ENCODE measurements around the gene GCLC. TPM values are rescaled to one million over a fixed set of nuclear protein-coding genes. Genes with fewer than 3 reads are reported as not detected.
"Not testable (repeated sequence)": the region's sequence is repeated elsewhere in the genome, so short reads cannot be mapped to it uniquely, and the experiment has no call there.

GCLC gene
- total and polyA plus RNA-seq, 4 donors: 13.2 to 40.0 (median 22.9) TPM

- ATAC-seq (ENCODE audit: insufficient read depth, low FRiP score) (no peak), DNase-seq (no peak)
- Histone ChIP-seq H3K4me1 (ENCODE audit: control insufficient read depth in 5 of 5, insufficient read depth in 5 of 5, low read length in 5 of 5) (peaks cover 0 to 29% (median 8%) of the 10 kb centered on the region in 5 donors), H3K36me3 (ENCODE audit: control insufficient read depth in 4 of 4, insufficient read depth in 4 of 4, low read length in 4 of 4) (no peaks in the 10 kb centered on the region), H3K9ac (ENCODE audit: insufficient read depth in 1 of 2, low read length in 2 of 2) (no peak overlapping the region), H3K27me3 (ENCODE audit: control insufficient read depth in 3 of 3, insufficient read depth in 3 of 3, low read length in 2 of 3) (no peaks in the 10 kb centered on the region), H3K27ac (ENCODE audit: low read depth in 1 of 2, low read length in 1 of 2) (no peak overlapping the region), H3K9me3 (ENCODE audit: control insufficient read depth in 4 of 4, insufficient read depth in 3 of 4, low read length in 3 of 4) (peaks cover 0 to 1% (median 0%) of the 10 kb centered on the region in 4 donors), H3K4me3 (no peak overlapping the region)
- WGBS, 2 donors: 54 to 76% methylated on average over 7 of the region's 7 CpGs
- TF ChIP-seq CTCF (IDR thresholded peaks at IDR 0.05; ENCODE audit: control extremely low read depth, extremely low read depth): no peak
These were observed 33.5 kb upstream of the GCLC start for GRCh38 chr6:53578371-53578770.

GRCh38 chr6:53573299-53573698 is 28.4 kb upstream of the GCLC start:
- no peak for TF ChIP-seq CTCF (IDR thresholded peaks at IDR 0.05; ENCODE audit: control extremely low read depth, extremely low read depth)
- WGBS, 2 donors: 77 to 85% methylated on average over 14 of the region's 14 CpGs
- Histone ChIP-seq H3K4me3 (no peak overlapping the region), H3K36me3 (ENCODE audit: control insufficient read depth in 4 of 4, insufficient read depth in 4 of 4, low read length in 4 of 4) (no peaks in the 10 kb centered on the region), H3K9me3 (ENCODE audit: control insufficient read depth in 4 of 4, insufficient read depth in 3 of 4, low read length in 3 of 4) (peaks cover 0 to 3% (median 0%) of the 10 kb centered on the region in 4 donors), H3K9ac (ENCODE audit: insufficient read depth in 1 of 2, low read length in 2 of 2) (no peak overlapping the region), H3K27me3 (ENCODE audit: control insufficient read depth in 3 of 3, insufficient read depth in 3 of 3, low read length in 2 of 3) (no peaks in the 10 kb centered on the region), H3K27ac (ENCODE audit: low read depth in 1 of 2, low read length in 1 of 2) (no peak overlapping the region), H3K4me1 (ENCODE audit: control insufficient read depth in 5 of 5, insufficient read depth in 5 of 5, low read length in 5 of 5) (peaks cover 0 to 2% (median 0%) of the 10 kb centered on the region in 5 donors)
- DNase-seq: no peak
- ATAC-seq (ENCODE audit: insufficient read depth, low FRiP score): no peak

GRCh38 chr6:53572379-53572778 is 27.5 kb upstream of the GCLC start:
- whole genome bisulfite sequencing, 2 donors: 92 to 100% methylated on average over 3 of the region's 3 CpGs

GRCh38 chr6:53568776-53569616 is 24.1 kb upstream of the GCLC start:
- Histone ChIP-seq H3K9ac (ENCODE audit: insufficient read depth in 1 of 2, low read length in 2 of 2) (no peak overlapping the region), H3K27ac (ENCODE audit: low read depth in 1 of 2, low read length in 1 of 2) (no peak overlapping the region), H3K9me3 (ENCODE audit: control insufficient read depth in 4 of 4, insufficient read depth in 3 of 4, low read length in 3 of 4) (peaks cover 0 to 3% (median 0%) of the 10 kb centered on the region in 4 donors), H3K36me3 (ENCODE audit: control insufficient read depth in 4 of 4, insufficient read depth in 4 of 4, low read length in 4 of 4) (no peaks in the 10 kb centered on the region), H3K4me1 (ENCODE audit: control insufficient read depth in 5 of 5, insufficient read depth in 5 of 5, low read length in 5 of 5) (peaks cover 0 to 2% (median 0%) of the 10 kb centered on the region in 5 donors), H3K4me3 (no peak overlapping the region), H3K27me3 (ENCODE audit: control insufficient read depth in 3 of 3, insufficient read depth in 3 of 3, low read length in 2 of 3) (no peaks in the 10 kb centered on the region)
- no peak for ATAC-seq (ENCODE audit: insufficient read depth, low FRiP score)
- no peak for TF ChIP-seq CTCF (IDR thresholded peaks at IDR 0.05; ENCODE audit: control extremely low read depth, extremely low read depth)
- no peak for DNase-seq
- WGBS, 2 donors: 80 to 91% methylated on average over 2 of the region's 2 CpGs

More at GRCh38 chr6:53572379-53572778, 27.5 kb upstream of the GCLC start:
- not testable (repeated sequence) for H3K27me3 ChIP-seq (ENCODE audit: control insufficient read depth in 3 of 3, insufficient read depth in 3 of 3, low read length in 2 of 3); H3K4me3 ChIP-seq; H3K9ac ChIP-seq (ENCODE audit: insufficient read depth in 1 of 2, low read length in 2 of 2); H3K27ac ChIP-seq (ENCODE audit: low read depth in 1 of 2, low read length in 1 of 2); H3K36me3 ChIP-seq (ENCODE audit: control insufficient read depth in 4 of 4, insufficient read depth in 4 of 4, low read length in 4 of 4); ATAC-seq (ENCODE audit: insufficient read depth, low FRiP score); H3K9me3 ChIP-seq (ENCODE audit: control insufficient read depth in 4 of 4, insufficient read depth in 3 of 4, low read length in 3 of 4); H3K4me1 ChIP-seq (ENCODE audit: control insufficient read depth in 5 of 5, insufficient read depth in 5 of 5, low read length in 5 of 5); DNase-seq
